HG03159 (cell line): ENCODE results near the gene SEC22C.
"Not testable (repeated sequence)": the region's sequence is repeated elsewhere in the genome, so short reads cannot be mapped to it uniquely, and the experiment has no call there.

ENCODE experiments used
- ATAC-seq: cut with Tn5 transposase; IDR thresholded peaks from one replicate; pipeline ENCODE4 v1.9.1; 2021; ENCODE audit warnings: mild to moderate bottlenecking, moderate library complexity; ENCODE audit not compliant: unreplicated experiment

Gene SEC22C, protein sequence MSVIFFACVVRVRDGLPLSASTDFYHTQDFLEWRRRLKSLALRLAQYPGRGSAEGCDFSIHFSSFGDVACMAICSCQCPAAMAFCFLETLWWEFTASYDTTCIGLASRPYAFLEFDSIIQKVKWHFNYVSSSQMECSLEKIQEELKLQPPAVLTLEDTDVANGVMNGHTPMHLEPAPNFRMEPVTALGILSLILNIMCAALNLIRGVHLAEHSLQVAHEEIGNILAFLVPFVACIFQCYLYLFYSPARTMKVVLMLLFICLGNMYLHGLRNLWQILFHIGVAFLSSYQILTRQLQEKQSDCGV

DNA sequence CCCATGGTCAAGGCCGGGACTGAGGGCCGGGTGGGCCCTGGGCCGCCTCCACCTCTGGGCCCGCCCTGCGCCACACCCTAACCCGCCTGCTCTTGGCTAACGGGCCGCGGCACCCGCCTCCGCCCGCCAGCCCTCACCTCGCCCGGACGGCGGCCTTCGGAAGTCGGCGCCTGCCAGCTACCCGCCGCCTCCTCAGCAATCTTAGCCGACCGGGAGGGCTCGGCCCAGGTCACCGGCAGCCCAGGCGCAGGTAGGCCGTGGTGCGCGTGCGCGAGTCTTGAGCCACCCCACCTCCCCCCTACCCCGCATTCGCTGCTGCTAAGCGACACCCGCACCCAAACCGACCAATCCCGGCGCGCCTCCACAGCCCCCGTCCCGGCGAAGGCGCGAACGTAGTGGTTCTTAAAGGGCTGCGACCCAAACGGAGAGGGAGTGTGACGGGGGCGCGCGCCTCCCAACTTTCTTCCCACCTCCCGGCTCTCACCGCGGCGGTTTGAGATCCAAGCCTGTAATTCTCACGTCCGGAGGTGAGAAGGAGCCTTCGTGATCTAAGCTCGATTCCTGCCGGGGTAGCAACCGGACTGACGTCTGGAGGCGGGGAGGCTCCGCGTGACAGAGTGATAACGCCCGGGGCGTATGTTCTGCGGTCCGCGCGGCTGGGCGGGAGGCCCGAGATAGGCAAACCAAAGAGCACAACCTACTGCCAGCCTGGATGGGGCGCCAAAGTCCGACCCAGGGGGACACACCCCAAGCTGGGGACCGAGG is at the start of gene SEC22C:
Gene SEC22C, minus strand, starts transcription at position 259 of the 765 bp plus-strand sequence. CDS start 12,921 bp downstream, outside the sequence.
- peak; percentile 92 for ATAC-seq

DNA sequence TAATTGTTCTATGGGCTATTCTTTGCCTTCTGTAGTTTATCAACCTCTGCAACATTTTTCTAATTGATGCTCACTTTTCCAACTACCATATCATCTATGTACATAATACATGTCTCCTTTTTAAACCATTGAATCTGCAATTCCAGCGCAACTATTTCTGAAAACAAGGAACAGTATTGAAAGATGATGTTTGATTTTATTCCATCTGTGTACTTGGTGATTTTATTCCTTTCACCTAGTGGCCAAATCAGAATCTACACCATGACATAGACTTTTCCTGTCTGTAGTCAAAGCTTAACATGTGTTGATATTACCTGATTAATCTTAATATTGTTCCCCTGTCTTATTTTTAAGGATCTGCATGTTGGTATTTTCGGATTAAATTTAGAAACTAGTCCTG is 31.7 kb upstream of the SEC22C start:
- ATAC-seq: no peak

DNA sequence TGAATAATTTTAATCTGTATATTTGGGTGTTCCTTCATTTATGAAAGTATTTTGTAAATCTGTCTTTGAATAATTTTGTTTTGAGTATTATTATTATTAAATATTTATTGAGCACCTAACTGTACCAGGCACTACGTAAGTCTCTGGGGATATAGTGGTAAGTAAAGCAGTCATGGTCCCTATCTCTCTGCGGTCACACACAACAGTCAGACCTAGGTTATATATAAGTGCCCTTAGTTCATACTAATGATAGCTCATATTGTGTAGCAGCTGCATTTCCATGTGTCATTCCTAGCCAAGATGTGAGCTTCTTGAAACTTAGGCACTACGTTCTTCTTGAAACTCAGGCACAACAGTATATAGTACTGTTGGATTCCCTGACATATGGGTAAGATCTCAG is 31.2 kb upstream of the SEC22C start:
- ATAC-seq: peak; percentile 57

DNA sequence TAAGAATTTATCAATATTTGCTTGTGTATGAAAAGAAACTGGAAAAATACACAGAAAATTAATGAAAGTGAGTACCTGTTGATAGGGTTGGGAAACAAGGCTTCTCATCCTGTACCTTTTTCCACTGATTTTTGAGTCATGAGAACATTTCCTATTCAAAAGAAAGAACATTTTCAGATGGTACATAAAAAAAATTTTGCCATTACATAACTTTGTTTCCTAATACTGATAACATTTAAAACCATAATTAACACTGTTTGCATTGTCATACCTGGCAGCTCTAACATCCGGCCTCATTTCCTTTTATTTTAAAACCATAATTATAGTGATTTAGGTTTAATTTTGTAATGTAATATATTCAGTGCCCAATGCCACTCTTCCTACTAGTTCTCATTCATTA is 30.4 kb upstream of the SEC22C start:
- no peak for ATAC-seq

DNA sequence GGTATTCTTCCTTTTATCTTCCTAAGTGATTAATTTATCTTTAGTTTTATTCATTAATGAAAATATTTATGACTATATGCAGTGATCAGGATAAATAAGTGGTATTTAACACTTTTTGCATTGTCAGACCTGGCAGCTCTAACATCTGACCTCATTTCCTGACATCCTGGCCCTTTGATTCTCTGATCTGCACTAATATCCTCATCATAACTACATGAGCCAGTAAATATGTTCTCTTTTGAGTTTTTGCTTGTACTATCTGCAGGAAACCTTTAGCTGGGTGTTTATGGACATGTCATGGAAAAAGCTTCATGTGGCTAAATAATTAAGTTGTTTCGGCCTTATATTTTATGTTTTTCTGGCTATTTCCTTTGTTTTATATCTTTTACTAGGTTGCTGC is 29.2 kb upstream of the SEC22C start:
- no peak for ATAC-seq

DNA sequence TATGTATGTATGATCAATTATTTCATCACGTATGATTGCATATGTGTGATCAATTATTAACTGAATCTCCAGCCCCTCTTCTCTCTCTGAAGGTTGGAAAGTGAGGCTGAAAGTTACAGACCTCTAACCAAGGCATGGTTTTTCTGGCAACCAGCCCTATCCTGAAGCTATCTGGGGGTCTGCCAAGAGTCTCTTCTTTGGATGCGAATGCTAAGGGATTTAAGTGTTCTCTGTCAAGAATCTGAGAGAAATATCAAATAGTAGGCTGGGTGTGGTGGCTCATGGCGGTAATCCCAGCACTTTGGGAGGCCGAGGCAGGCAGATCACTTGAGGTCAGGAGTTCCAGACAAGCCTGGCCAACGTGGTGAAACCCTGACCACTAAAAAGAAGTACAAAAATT is 26.8 kb upstream of the SEC22C start:
- ATAC-seq: no peak

DNA sequence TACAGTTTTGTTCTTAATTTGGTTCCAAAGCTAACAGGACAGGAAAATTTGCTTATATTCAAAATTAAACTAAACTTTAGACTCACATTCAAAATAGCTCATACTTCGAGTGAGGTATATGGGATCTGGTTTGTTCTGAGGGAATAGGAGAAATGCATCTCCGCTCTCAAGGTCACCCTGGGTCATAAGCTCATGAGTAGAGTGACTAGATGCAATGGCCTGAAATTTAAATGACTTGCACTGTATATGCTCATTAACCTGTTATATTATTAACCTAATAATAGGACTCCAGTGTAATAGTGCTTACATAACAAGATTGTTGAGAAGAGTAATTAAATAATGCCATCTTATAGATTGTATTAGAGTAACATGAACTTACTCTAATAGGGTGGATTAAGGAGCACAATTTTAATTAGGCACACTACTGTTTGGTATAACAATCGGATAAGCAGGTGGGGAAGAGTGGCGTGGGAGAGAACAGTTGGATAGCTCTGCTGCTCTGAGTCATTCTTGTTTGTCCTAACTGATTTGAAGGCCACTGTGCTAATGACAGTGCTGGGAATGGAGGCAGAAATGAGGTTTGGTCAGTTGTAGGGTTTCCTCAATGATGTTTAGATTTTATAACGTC is 23.9 kb upstream of the SEC22C start:
- ATAC-seq: no peak

DNA sequence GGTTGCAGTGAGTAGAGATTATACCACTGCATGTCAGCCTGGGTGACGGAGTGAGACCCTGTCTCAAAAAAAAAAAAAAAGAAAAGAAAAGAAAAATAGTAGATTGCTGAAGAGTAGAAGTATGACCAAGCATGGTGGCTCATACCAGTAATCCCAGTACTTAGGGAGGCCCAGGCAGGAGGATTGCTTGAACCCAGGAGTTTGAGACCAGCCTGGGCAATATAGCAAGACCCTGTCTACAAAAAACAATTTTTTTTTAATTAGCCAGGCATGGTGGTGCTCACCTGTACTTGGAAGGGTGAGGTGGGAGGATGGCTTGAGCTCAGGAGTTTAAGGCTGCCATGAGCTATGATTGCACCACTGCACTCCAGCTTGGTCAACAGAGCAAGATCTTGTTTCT is 21.2 kb upstream of the SEC22C start:
- no peak for ATAC-seq

DNA sequence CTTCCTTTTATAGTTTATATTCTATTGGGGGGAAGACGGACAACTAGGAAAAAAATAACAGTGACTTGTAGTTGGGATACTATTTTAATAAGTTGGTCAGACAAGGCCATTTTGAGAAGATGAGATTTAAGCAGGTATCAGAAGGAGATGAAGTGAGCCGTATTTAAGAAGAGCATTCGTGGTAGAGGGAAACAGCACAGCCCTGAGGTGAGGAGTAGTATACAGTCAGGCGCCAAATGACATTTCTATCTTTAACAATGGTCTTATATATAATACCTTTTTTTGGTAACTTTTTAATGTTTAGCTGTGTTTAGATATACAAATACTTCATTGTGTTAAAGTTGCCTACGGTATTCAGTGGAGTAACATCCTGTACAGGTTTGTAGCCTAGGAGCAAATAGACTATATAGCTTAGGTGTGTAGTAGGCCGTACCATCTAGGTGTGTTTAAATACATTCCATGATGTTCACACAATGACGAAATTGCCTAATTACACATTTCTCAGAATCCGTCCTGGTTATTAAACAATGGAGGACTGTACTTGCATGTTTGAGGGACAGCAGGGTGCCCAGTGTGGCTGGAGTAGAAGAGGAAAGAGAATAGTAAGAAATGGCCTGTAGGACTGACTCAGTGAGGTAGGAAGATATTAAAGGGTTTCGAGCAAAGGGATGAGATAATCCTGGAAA is 20.3 kb upstream of the SEC22C start:
- ATAC-seq: no peak

DNA sequence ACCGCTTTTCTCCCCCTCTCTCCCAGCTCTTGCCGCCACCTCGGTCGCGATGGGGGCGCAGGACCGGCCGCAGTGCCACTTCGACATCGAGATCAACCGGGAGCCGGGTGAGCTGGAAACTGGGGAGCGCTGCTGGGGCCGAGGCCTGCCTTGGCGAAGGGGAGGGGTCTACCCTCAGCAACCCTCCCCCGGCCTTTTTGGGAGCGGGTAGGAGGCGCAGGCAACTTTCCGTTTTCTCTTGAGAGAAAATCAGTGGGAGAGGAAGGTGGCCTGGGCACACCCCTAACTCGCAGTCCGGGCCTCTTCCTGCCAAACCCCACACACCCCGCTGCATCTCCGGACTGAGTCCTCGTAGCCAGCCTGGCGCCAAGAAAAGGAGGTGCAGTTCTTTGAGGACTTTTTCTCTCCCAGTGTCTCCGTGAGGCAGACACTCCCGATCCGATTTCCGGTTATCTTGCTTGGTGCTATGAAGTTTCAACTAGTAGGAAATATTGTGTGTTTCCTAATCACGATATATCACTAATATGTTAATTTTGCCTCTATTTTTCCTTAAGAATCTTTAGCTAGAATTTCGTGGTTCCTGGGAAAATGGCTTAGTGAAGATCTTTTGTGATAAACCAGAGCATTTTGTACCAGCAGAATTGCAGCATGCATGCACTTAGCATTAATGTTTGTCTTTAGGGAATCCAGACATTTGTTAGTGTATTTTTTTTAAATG is 19.4 kb upstream of the SEC22C start:
- ATAC-seq: peak; percentile 16

DNA sequence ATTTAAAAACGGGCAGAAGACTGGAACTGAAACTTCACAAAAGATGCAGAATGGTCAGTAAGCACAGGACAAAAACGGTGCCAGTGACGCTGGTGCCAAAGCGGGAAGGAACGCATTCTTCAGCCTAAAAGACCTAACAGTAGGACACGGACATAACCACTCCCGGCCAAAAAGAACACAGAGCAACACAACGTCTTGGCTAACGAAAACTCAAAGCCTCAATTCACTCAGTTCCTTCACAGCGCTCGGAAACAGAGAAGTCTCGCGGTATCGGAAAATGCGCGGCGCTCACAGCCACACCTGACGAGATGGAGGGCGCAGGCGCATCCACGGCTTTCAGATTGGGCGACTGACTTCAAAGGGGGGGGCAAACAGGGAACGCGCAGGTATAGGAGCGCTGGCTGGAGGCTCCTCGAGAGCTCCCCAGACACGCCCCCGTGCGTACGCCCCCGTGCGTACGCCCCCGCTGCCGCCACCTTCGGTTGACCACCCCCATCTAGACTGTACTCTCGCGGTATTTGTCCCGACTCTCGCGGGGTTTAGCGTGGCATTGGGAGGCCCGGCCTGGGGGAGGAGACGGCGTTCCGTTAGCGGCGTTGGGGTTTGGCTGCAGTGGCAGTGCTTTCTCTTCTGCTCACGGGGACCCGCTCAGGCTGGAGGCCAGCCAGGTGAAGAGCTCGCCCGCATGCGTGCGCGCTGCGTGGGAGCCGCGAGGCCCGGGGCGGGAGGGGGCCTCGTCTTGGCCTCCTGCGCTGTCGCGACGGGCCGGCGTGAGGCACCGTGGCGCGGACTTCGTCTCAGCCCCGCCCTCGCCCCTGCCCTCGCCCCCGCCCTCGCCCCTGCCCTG is 18.6 kb upstream of the SEC22C start, which contains the start of gene NKTR:
Gene NKTR, plus strand, starts transcription at position 576 of the 847 bp plus-strand sequence. CDS start 321 bp downstream, outside the sequence.
- ATAC-seq: peak; percentile 88

DNA sequence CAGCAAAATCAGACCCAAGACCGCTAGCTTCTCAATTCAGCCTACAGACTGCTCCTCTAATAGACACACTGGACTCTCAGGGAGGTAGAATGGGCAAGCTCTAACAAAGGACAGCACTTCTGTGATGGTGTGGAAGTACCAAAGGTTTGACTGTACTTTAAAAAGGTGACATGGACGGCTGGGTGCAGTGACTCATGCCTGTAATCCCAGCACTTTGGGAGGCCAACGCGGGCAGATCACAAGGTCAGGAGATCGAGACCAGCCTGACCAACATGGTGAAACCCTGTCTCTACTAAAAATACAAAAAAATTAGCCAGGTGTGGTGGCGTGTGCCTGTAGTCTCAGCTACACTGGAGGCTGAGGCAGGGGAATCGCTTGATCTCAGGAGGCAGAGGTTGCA is 15.3 kb upstream of the SEC22C start:
- not testable (repeated sequence) for ATAC-seq

DNA sequence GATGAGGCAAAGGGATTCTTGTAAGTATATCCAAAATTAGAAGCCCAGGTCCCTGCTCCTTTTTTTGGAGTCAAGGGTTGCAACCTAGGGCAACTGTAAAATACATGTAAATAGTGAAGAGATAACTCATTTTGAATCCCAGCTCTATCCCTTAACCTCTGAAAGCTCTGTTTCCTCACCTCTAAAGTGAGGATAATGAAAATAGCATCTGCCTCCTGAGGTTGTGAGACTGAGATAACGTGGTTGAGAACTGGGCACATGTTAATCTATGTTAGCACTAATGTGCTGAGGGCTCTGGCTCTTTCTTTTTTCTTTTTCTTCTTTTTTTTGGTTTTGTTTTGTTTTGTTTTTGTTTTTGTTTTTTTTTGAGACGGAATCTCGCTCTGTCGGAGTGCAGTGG is 13.9 kb upstream of the SEC22C start:
- ATAC-seq: no peak

DNA sequence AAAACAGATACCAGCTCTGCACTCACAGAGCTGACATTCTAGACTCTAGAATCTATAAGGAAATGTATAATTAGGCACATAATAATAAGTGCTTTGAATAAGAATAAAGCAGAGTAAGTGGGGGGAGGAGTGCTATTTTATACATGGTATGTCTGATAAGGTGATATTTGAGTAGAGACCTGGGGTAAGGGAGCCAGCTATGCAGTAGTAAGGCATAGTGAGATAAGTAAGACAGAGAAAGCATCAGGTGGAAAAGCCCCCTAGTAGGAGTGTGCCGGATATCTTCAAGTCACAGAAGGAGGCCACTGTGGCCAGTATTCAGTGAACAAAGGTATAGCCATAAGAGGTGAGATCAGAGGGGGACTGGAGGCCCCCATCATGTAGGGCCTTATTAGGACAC is 11.9 kb upstream of the SEC22C start:
- ATAC-seq: no peak

DNA sequence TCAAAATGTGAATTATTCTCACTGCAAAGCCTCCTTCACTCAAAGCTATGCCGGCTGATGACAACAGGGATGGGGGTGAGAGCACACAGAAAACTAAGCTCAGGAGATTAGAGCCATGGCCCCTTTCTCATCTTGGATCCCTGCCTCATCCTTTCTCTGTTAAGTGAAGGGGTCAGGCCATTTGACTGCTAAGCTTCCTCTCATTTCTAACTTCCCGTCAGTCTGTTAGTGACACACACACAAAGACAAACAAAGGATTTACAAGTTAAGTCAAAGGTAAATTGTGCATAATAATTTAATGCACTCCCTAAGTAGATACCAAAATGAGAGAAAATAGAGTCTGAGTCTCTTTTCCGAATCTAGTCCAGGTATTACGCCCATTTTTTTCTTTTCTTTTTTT is 10.0 kb upstream of the SEC22C start:
- no peak for ATAC-seq

DNA sequence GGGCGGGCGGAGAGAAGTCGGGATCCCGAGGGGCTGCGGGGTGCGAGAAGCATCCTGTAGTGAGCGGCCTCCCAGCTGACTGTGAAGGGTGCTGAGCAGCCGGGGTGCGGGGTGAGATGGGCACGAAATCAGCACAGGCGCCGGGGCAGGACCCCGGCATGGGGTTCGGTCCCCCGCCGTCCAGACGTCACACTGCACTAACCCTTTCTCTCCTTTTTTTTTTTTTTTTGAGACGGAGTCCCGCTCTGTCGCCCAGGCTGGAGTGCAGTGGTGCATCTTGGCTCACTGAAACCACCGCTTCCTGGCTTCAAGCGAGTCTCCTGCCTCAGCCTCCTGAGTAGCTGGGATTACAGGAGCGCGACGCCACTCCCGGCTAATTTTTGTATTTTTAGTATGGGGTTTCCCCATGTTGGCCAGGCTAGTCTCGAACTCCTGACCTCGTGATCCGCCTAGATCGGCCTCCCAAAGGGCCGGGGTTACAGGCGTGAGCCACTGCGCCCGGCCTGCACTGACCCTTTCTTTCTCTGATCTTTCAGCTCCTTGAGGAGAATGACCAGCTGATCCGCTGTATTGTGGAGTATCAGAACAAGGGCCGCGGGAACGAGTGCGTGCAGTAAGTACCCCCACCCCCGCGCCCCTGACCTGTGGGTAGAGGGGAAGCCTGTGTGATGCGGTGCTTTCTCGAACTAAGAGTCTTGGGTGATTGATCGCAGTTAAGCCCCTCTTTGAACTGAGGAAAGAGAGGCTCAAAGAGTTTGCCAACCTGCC is 9.4 kb upstream of the SEC22C start:
- no peak for ATAC-seq

DNA sequence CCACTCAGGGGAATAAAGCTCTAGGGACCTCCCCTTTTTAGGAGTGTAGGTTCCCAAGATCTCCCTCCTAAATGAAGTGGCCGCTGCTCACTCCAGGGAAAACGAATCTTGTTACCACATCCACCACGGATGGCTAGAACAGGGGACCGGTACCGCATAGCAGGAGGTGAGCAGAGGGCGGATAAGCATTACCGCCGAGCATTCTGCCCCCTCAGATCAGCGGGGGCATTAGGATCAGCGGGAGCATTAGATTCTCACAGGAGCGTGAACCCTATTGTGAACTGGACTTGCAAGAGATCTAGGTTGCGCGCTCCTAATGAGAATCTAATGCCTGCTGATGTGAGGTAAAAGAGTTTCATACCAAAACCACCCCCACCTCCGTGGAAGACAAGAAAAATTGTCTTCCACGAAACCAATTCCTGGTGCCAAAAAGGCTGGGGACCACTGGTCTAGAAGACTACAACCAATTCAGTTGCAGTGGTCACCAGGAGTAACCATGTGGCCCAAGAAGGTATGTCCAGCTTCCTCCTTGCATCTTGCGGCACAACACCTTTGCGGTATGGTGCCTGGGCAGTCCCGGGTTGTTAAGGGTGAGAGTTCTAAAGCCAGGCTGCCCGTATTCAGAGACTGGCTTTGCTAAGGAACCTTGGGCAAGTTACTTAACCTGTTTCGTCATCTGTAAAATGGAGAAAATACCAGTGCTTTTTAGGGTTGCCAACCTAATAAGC is 7.8 kb upstream of the SEC22C start:
- ATAC-seq: no peak

DNA sequence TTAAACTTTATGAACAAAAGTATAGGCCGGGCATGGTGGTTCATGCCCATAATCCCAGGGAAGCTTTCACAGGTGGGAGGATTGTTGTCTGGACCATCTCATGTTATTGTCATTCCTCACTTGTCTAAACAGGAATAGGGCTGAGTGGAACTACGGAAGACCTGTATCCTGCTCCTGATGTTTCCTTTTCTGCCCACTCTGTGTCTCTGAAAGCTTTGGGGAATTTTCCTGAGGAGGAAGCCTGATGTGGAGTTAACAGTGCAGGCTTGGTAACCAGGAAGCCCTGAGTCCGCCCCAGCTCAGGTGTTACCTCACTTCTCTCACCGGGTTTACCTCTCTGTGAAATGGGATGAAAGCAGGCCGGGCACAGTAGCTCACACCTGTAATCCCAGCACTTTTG is 6.9 kb upstream of the SEC22C start:
- no peak for ATAC-seq
